ENCODE results near the gene TSPAN33.

Gene TSPAN33

DNA sequence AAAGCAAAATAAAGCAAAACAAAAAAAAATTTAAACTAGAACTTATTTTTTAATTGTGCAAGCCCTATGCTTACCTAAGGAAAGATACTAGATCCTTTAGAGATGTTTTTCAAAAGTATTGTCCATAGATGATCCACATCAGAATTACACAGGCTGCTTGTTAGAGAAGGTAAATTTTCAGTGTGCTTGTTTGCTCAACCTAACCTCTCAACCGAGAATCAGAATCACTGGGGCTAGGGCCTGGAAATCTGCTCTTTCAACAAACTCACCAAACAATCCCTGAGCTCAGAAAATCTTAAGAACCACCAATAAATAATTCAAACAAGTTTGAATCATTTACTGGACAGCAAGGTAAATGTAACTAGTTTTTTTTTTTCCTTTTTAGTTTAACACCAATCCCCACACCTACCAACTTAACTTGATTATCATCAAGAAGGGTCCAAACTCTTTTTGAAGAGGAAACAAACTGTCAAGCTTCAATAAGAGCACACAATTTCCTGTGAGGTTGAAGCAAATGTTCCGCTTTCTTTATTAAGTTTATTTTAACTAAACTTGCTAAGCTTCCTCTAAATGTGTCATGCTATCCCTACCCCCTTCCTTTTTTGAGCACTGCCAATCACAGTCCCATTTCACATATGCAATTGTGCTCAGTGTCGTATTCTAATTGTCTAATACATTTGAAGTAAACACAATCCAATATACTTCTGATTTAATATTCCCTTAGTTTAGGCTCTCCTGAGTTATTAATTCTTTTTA, 7.4 kb upstream of the TSPAN33 start:
- DNase-seq: peak; percentile 75 to 80

DNA sequence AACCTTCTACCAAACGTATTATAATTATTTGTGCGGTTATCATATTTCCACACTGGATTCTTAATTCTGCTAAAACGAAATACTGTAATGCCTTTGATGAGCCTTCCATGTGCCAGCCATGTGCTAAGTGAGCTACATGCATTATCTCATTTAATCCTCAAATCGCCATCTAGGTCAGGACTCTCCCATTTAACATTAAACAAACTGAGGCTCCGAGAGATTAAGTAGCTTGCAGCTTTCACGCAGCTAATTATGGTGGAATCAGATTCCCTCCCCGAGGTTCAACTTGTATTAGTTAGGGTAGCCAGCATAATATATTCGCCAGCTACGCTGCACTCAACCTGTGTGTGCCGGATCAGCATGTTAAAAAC, 798 bp upstream of the TSPAN33 start:
- no peak for DNase-seq

DNA sequence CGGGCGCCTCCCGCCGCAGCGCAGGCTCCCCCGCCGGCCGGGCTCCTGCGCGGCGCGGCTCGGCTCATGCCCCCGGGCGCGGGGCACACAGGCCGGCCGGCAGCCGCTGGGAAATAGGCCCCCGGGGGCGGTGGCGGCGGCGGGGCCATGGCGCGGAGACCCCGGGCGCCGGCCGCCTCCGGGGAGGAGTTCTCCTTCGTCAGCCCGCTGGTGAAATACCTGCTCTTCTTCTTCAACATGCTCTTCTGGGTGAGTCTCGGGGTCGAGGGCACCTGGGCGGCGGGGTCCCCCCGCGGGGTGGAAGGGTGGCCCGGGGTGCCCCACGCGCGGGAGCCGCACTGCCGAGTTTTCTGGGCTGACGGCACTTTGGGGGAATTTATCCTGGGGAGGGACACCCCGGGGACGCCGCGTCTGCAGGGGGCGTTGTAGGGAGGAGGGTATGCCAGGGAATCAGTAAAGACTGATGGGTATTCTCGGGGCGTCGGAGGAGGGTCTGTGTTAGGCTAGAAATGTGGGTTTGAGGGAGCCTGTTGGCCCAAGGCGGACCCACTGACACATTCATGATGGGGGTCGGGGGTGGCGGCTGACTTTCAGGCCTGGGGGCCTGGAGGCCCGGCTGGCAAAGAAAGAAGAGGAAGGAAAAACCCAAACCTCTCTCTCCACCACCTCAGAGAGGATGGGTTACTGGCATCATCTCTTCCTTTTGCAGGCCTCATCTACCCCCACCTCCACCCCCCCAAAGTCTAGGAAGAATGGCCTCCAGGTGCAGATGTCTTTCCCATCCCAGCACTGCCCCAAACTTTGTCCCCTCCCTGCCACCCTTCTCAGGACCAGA, 544 bp downstream of the TSPAN33 start:
- peak in 1 of 2 donors; percentile 26 for DNase-seq

DNA sequence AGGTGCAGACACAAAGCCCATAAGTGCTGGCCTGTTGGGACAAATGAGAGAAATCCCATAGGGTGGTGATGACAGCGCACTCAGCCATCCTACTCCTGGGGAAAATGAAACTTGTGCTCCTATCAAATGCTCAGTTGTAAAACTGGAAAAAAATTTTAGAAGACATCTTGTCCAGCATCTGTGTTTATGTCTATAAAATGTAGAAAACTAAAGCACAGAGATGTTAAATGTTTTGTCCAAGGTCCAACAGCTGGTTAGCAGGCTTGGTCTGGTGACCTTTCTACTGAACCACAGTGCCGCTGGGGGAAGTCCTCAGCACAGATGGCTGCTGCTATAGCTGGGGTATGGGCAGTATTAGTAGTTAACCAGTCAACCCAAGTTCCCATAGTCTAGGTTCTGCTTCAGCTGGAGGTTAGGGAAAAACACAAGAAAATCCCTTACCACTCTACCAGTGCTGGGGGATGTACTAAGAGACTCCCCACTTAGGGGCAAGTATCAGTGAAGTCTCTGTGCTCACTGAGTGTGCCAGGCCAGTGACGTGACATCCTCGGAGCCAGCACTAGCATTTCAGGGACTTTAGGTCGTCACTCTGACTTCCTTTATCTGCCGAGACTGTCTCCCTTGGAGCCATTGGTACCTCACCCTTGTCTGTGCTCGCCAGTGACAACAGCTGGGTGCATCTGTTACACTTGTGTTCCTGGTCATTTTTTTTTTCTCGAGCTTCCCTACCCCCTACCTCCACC, 1.9 kb downstream of the TSPAN33 start:
- DNase-seq: peak; percentile 14 to 68

DNA sequence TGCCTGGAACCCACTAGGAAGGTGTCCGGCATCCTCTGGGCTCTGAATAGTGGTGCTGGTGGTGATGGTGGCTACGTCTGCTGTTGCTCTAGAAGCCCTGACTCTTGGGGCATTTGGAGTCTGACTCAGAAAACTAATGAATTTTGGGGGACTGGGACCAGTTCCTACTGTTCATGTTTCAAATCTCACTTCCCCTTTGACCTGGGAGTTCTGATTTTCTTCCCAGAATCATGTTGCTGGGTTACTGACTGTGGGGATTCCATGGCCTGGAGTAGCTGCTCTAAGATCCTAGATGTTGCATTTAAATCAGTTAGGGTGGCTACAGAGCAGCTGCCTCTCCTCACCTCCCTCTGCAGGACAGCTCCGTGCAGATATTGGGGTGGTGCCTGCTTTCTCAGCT, 3.2 kb downstream of the TSPAN33 start:
- DNase-seq: peak; percentile 70 to 88

DNA sequence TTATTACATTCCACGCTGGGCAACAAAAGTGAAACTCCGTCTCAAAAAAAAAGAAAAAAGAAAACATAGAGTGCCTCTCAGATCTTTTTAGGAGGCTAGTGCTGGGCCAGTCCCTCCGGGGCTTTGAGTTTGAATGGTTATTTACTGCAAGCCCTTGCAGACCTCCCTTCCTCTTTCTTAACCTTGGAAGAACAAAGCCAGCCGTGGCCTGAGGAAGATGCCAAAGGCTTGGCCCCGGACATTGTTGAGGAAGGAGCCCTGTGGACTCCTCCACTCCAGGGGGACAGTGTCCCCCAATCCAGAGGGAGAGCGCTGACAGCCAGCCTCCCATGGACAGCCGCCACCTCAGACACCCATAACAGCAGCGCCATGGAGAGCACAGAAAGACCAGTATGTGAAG, 5.0 kb downstream of the TSPAN33 start:
- DNase-seq: peak; percentile 20 to 50

DNA sequence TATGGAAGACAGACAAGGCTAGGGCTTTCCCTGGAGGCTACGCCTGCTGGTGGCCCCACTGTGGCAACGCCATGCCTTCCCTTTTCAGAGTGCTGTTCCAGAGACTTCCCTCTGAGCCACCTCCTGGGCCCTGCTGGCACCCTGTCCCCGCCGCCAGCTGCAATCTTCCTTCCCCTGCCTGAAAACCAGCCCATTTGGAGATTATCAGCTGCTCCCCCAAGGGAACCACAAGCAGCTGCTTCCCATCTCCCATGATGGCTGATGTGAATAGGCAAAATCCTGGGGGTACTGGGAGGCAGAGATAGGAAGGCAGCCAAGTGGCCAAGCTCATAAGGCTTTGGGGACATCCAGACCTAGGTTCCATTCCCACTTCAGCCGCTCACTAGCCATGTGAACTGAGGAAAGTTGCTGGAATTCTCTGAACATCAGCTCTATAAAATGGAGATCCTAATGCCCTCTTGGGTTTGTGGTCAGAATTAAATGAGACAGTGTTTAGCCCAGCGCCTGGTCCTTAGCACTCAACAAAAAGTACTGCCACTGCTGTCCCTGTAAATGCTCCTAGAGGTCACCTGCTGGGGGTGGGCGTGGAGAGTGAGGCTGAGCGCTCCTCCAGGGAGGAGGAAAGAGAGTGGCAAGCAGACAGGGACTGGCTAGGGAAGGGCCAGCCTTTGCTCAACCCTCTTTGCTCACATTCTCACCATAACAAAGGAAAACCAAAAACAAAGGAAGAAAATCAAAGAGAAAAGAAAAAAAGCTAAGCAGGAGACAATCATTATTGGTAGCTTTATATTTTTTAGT, 5.9 kb downstream of the TSPAN33 start:
- peak; percentile 53 to 56 for DNase-seq

DNA sequence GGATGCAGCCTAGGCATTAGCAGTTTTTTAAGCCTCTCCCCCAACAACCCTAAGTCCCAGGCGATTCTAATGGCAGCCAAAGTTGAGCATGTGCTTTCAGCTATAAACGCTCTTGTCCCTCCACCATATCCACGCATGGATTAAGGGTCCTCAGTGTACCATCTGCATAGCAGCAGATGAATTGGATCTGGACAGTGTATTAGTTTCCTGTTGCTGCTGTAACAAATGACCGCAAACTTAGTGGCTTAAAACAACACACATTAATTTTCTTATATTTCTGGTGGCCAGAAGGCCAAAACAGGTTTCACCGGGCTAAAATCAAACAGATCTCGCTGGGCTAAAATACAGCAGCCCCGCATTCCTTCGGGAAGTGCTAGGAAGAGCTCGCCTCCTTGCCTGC, 13.1 kb downstream of the TSPAN33 start:
- no peak for DNase-seq

DNA sequence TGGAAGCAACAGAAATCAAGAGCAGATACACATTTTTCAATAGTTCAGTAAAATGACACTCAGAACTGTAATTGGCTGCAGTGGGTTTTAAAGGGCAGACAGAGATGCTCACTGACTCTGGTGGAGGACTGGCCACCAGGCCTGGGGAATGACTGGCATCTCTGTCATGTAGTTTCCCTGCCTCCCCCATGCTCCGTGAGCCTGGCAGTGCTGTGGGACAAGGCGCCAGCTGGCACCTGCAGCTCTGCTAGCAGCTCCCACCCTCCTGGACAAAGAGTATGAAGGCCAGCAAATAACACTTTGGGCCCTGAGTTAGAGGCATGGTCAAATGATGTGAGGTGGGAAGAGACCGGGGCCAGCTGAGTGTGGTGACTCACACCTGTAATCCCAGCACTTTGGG, 15.0 kb downstream of the TSPAN33 start:
- no peak for DNase-seq

DNA sequence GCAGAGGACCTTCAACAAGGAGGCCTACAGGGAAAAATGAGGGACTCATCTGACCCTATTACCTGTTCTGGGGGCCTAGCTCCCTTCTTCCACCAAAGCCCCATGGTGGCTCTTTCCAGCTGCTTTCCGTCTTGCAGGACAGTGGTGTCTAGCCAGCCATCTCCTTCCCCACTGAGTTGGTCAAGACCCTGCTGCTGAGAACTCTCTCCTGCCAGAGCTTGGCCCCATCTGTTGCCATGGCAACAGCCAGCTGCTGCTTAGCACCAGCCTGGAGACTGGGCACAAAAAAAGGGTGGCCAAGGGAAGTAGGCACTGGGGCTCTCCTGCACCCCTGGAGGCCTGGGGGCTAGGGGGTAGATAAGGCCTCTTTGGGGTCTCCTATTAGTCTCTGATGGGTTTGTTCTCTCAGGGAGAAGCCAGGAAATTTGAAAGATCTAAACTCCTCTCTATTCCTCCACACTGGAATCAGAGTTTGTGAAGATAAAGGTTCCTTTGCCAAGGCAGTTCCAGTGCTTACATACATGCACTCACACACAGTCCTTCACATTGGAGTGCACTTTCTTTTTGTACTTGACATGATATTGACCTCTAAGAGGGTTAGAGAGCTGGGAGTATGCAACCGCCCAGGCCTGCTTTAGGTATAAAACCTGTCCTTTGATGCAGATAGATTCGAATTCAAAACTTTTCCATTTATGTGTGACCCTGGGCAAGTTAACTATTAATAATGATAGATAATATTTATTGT, 15.8 kb downstream of the TSPAN33 start:
- DNase-seq: no peak

DNA sequence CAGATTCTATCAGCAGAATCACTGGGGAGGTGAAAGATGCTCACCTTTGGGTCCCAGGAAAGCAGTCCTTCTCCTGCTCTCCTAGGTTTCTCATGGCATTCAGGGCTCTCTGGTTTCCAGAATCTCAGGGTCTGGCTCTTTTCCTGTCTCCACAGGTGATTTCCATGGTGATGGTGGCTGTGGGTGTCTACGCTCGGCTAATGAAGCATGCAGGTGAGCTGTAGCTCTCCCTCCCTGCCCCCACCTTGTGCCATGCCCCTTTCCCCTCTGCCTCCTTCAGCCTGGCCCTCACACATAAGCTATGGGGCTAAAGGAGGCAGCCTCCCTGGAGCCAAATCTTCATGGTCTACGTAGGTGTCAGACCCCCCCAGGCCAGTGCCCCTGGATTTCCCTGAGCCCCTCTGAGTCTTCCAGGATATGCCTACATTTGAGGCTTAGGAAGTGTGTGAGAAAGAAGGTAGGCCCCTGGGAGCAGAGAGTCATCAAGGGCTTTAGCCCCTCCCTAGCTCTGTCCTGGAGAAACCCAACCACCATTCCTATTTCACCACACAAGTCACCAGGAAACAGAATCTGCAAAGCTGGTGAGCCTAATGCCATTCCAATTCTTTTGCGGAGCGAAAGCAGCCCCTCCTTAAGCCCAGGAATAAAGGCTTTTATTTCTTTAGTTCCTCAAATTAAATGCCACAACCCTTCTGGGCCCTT, 17.2 kb downstream of the TSPAN33 start:
- no peak for DNase-seq

DNA sequence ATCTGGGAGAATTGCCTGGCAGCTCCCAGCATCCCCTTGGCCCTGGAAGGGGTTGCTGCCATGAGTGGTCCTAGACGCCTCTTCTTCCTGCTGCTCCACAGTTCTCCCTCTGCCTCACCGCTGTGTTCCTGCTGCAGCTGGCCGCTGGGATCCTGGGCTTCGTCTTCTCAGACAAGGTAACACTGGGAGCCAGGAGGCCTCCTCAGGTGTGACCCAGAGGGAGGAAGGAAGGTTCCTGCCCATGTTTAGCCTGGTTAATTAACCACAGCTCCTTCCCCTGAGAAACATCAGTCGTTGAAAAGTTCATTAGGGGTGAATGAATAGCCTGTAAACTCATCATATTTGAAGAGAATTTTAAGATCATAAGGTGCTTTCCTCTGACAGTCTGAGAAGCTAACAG, 18.2 kb downstream of the TSPAN33 start:
- no peak for DNase-seq

DNA sequence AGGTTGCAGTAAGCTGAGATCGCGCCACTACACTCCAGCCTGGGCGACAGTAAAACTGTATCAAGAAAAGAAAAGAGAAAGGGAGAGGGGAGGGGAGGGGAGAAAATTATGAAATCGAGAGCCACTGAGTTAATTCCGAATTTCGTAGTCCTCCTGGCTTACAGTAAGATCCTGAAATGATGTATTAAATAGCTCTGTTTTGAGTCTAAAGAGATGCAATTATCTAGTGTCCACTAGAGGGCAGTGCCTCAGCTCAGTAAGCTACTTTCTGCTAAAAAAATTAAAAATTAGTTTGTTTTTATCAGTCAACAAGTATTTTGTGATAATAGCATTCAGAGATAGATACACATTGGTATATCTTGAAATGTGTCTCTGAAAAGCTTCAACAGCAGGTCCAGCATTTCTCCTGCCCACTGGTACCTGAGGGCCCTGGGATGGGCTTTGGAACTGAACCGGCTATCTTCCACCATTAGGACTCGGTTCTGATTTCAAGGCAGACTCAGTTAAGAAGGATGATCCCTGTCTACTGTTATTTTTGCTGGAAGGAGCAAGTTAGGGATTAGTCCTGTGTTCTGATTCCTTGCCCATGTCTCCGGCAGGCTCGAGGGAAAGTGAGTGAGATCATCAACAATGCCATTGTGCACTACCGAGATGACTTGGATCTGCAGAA, 19.5 kb downstream of the TSPAN33 start:
- DNase-seq: peak; percentile 52 to 77

DNA sequence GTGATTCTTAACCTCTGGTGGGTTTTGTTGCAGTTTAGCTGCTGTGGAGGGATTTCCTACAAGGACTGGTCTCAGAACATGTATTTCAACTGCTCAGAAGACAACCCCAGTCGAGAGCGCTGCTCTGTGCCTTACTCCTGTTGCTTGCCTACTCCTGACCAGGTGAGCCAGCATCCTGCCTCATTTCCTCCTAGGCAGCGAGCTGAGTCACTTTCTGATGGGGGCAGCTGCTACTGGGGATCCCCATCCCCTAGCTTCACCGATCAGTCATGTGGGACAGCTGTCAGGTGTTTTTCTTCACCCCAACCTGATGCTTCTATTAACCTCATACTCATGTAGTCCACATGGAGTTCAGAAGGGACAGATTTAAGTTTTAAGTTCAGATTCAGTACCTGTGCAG, 22.2 kb downstream of the TSPAN33 start:
- DNase-seq: no peak

DNA sequence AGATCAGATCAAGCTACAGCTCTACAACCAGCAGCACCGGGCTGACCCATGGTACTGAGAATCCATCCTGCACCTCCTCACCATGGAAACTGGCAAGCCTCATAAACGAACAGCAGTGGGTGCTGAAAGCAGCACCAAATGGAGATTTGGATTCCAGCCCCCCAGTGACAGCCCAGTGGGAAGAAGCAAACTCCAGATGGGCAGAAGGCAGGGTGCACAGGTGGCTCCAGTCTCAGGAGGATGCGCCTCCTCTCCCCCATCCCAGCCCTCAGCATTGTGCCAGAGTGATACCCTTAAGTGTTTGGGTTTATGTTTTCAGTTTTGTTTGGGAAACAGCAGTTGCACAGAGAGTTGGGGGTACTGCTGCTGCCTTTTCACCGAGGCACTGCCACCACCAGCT, 23.3 kb downstream of the TSPAN33 start:
- no peak for DNase-seq

DNA sequence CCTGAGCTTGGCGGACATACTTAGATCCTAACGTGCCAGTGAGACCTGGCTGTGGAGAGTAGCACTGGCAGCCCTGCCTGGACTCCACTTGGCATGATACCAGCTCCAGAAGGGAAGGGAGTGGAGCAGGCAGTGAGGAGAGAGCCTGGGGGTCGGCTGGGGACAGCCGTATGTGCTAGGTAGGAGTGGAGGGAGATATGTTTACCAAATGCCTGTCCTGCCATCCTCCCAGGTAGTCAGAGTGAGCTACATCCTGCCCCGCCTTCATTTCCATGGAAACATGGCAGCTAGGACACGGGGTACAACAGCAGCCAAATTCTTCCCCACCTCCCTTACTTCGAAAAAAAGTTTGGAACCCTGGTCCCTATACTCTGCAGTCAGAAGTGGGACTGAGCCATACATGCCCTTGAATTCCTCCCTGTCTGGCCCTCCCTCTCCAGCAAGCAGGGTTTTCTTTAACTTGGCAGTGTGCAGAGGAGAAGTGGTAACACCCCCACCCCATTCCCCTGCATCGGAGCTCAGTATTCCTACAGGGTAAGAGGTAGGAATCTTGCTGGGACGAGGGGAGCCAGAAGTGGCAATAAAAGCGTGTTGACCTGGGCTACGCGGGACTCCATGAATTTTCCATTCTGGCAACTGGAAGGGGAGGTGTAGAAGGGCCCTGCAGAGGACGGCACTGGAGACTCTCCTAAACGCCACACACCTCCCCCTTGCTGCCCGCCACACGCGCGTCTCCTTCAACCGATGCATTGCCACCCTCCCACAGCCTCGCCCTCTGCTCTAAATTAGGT, 23.9 kb downstream of the TSPAN33 start:
- DNase-seq: no peak

DNA sequence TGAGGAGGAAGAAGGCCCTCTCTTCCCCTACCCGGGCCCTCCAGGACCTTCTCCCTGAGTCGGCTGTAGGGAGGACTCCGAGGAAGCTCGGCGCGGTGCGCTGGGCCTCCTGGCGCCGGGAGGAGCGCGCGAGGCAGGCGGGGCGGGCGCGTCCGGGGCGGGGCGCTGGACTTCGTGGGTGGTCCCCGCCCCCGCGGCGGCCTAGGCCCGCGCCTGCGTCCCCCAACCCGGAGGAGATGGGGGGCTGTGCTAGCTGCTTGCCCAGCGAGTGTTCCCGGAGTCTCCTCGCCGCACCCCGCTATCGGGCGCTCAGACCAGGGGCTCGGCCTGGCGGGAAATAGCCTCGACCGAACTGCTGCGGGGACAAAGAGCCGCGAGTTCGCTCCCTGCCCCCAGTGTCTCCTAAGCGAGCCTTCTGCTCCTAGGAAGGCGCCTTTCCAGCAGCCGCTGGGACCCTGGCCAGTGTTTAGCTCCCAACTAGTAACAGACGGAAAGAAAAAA, 24.7 kb downstream of the TSPAN33 start:
- DNase-seq: no peak

DNA sequence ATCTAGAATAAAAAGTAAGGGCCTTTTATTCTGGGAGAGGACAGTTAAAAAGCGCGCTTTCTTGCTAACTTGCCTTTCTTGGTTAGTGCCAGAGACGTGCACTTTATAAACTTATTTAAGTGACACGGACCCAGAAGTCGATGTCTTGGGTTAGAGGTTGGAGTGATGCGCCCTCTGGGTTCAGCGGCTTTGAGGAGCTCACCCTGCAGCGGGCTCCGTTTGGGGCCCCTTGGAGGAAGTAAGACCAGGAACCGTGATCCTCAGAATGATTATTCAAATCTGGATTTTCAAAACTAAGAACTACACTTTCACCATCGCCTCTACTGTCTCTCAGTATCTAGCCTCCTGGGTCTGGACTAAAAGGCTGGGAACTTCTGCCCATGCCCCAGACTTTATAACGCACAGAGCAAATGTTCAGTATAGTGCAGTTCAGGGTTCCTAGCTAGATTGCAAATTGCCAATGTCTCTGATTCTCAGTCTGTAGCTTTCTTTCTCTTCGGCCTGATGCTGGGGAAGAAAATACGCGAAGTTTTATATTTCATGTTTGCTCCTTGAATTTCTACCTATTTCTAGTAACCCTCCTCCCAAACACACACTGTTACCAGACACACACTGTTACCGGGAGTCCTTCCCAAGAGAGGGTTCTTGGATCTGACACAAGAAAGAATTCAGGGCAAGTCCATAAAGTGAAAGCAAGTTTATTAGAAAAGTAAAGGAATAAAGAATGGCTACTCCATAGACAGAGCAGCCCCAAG, 25.4 kb downstream of the TSPAN33 start:
- peak; percentile 48 to 64 for DNase-seq

DNA sequence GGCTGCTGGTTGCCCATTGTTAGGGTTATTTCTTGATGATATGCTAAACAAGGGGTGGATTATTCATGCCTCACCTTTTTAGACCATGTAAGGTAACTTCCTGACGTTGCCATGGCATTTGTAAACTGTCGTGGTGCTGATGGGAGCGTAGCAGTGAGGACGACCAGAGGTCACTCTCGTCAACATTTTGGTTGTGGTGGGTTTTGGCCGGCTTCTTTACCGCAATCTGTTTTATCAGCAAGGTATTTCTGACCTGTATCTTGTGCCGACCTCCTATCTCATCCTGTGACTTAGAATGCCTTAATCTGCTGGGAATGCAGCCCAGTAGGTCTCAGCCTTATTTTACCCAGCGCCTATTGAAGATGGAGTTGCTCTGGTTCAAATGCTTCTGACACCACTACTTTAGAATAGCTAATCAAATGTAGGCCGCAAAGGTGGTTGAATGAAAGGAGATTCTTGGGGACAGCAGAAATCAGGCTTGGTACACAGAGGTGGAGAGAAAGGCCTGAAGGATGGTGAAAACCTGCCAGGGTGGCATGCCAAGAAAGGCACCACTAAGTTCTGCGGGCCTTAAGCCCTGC, 26.0 kb downstream of the TSPAN33 start:
- no peak for DNase-seq

All from inflammatory macrophage treated with lipopolysaccharide for 1 hour (primary cell).